ENCODE data around the gene RASA2.

RASA2 gene

GRCh38 chr3:141538568-141539240 lies 51.9 kb downstream of the RASA2 start:
- DNase-seq, result no peak

GRCh38 chr3:141539431-141540187 lies 52.8 kb downstream of the RASA2 start:
- no peak for DNase-seq

- DNase-seq, result no peak
Measured at GRCh38 chr3:141540531-141540930, 53.7 kb downstream of the RASA2 start.

GRCh38 chr3:141542202-141542969 lies 55.6 kb downstream of the RASA2 start:
- no peak for DNase-seq

GRCh38 chr3:141542989-141543388 lies 56.2 kb downstream of the RASA2 start:
- no peak for DNase-seq

- no peak for DNase-seq
Measured at GRCh38 chr3:141544697-141545096, 57.9 kb downstream of the RASA2 start.

- DNase-seq, result no peak
Measured at GRCh38 chr3:141546081-141546480, 59.3 kb downstream of the RASA2 start.

GRCh38 chr3:141546586-141546985 lies 59.8 kb downstream of the RASA2 start:
- DNase-seq, result no peak

- DNase-seq, result no peak
Measured at GRCh38 chr3:141547791-141548190, 61.0 kb downstream of the RASA2 start.

GRCh38 chr3:141550926-141551665 lies 64.3 kb downstream of the RASA2 start:
- no peak for DNase-seq

GRCh38 chr3:141552440-141552991 lies 65.7 kb downstream of the RASA2 start:
- no peak for DNase-seq

- DNase-seq, result no peak
Measured at GRCh38 chr3:141553055-141553454, 66.2 kb downstream of the RASA2 start.

GRCh38 chr3:141556034-141556433 lies 69.2 kb downstream of the RASA2 start:
- DNase-seq, result no peak

- DNase-seq, result no peak
Measured at GRCh38 chr3:141557961-141558706, 71.3 kb downstream of the RASA2 start.

GRCh38 chr3:141561426-141562034 lies 74.7 kb downstream of the RASA2 start:
- no peak for DNase-seq

GRCh38 chr3:141564241-141564640 lies 77.4 kb downstream of the RASA2 start:
- DNase-seq, result no peak

- no peak for DNase-seq
Measured at GRCh38 chr3:141570068-141570467, 83.2 kb downstream of the RASA2 start.

- no peak for DNase-seq
Measured at GRCh38 chr3:141575879-141576743, 89.3 kb downstream of the RASA2 start.

GRCh38 chr3:141576744-141577052 lies 89.9 kb downstream of the RASA2 start:
- DNase-seq, result no peak

GRCh38 chr3:141578202-141578973 lies 91.6 kb downstream of the RASA2 start:
- no peak for DNase-seq

Measured in NCI-H1417 treated with DMSO at 0.1 percent for 48 hours (cell line).